Activated CD4-positive, CD25-positive, alpha-beta regulatory T cell treated with anti-CD3 and anti-CD28 coated beads, Interleukin-2, amount 50 U/mL, for 24 hours (primary cell): ENCODE results near the gene TSPAN16.
"Not testable (repeated sequence)": the region's sequence is repeated elsewhere in the genome, so short reads cannot be mapped to it uniquely, and the experiment has no call there.

Source experiments
- ATAC-seq, 2 donors: fragments of 150-1000 bp; cut with Tn5 transposase; one replicate each; pipeline ENCODE4 v1.10.0; 2021; ENCODE audit warnings: mild to moderate bottlenecking in 1 of 2, moderate library complexity in 1 of 2

The TSPAN16 gene

GRCh38 chr19:11321191-11322126, 25.5 kb downstream of the TSPAN16 start:
- no peak for ATAC-seq

- no peak for ATAC-seq
Measured at GRCh38 chr19:11322269-11323024, 26.5 kb downstream of the TSPAN16 start.

- no peak for ATAC-seq
Measured at GRCh38 chr19:11323601-11324078, 27.7 kb downstream of the TSPAN16 start.

- peak; percentile 44 to 73 for ATAC-seq
Measured at GRCh38 chr19:11324079-11324661, 28.2 kb downstream of the TSPAN16 start.

- ATAC-seq, result no peak
Measured at GRCh38 chr19:11324748-11325389, 28.9 kb downstream of the TSPAN16 start.

GRCh38 chr19:11325544-11325943, 29.6 kb downstream of the TSPAN16 start:
- ATAC-seq, result no peak

GRCh38 chr19:11330127-11330526, 34.2 kb downstream of the TSPAN16 start:
- no peak for ATAC-seq

- ATAC-seq, result no peak
Measured at GRCh38 chr19:11331502-11331901, 35.5 kb downstream of the TSPAN16 start.

- ATAC-seq, result no peak
Measured at GRCh38 chr19:11332822-11333221, 36.9 kb downstream of the TSPAN16 start.

GRCh38 chr19:11333838-11334237, 37.9 kb downstream of the TSPAN16 start:
- ATAC-seq, result not testable (repeated sequence)

GRCh38 chr19:11335449-11336146, 39.6 kb downstream of the TSPAN16 start:
- ATAC-seq, result no peak

GRCh38 chr19:11337080-11337479, 41.1 kb downstream of the TSPAN16 start:
- ATAC-seq, result no peak

GRCh38 chr19:11338121-11338520, 42.2 kb downstream of the TSPAN16 start:
- ATAC-seq, result no peak

- no peak for ATAC-seq
Measured at GRCh38 chr19:11338569-11339253, 42.8 kb downstream of the TSPAN16 start.

- ATAC-seq, result peak; percentile 96 to 98
Measured at GRCh38 chr19:11339254-11340098, 43.5 kb downstream of the TSPAN16 start, which contains the start of gene RAB3D. Gene RAB3D, minus strand, starts transcription at chr19:11339657. Its CDS starts 2,258 bp downstream, at chr19:11337399.

GRCh38 chr19:11340099-11340467, 44.1 kb downstream of the TSPAN16 start:
- not testable (repeated sequence) for ATAC-seq

GRCh38 chr19:11342429-11342828, 46.5 kb downstream of the TSPAN16 start:
- no peak for ATAC-seq

- no peak for ATAC-seq
Measured at GRCh38 chr19:11345122-11345803, 49.3 kb downstream of the TSPAN16 start.

GRCh38 chr19:11346104-11346940, 50.4 kb downstream of the TSPAN16 start, which contains the start of the genes CCDC159 and TMEM205:
Gene CCDC159, plus strand, starts transcription at chr19:11346519. Its CDS starts 88 bp downstream, at chr19:11346607.
Gene TMEM205, minus strand, starts transcription at chr19:11346268. Its CDS starts 649 bp downstream, at chr19:11345619.
- peak; percentile 97 for ATAC-seq
